Suprapubic skin (tissue), 4 donors: ENCODE data around the gene QPCT. TPM values are rescaled to one million over a fixed set of nuclear protein-coding genes. Genes with fewer than 3 reads are reported as not detected.
A peak's percentile ranks its signal among the peaks of the same experiment; 100 is the strongest.

Experiments
- DNase-seq, 2 donors: peaks; one replicate each; pipeline ENCODE4 v3.0.0-alpha.2; 2019; ENCODE audit warnings: low spot score in 2 of 2
- H3K27ac ChIP-seq: fragments of 200-600 bp; sonication (generic); one replicate; pipeline ENCODE4 v1.5.1; 2019
- H3K27me3 ChIP-seq: fragments of 200-600 bp; sonication (generic); one replicate; pipeline ENCODE4 v1.5.1; 2019
- H3K36me3 ChIP-seq: fragments of 200-600 bp; sonication (generic); one replicate; pipeline ENCODE4 v1.5.1; 2019
- H3K4me1 ChIP-seq: fragments of 200-600 bp; sonication (generic); one replicate; pipeline ENCODE4 v1.5.1; 2019
- H3K4me3 ChIP-seq: fragments of 200-600 bp; sonication (generic); one replicate; pipeline ENCODE4 v1.5.1; 2019; ENCODE audit warnings: mild to moderate bottlenecking
- H3K9me3 ChIP-seq: fragments of 200-600 bp; sonication (generic); one replicate; pipeline ENCODE4 v1.5.1; 2019
- CTCF ChIP-seq, 2 donors: fragments of 200-600 bp in 1 of 2; fragments of 450-650 bp in 1 of 2; sonication (generic) in 1 of 2; IDR thresholded peaks; one replicate each; pipeline ENCODE4 v1.5.1; 2016 to 2019; ENCODE audit warnings: antibody characterized with exemption in 2 of 2, mild to moderate bottlenecking in 1 of 2, moderate library complexity in 1 of 2
- EP300 ChIP-seq: sonication (generic); formaldehyde crosslinking; IDR thresholded peaks from one replicate; pipeline ENCODE4 v1.6.1; 2017; ENCODE audit warnings: antibody characterized with exemption
- POLR2A ChIP-seq, 2 donors: fragments of 450-650 bp; IDR thresholded peaks; one replicate each; pipeline ENCODE4 v1.6.1; 2017; ENCODE audit warnings: antibody characterized with exemption in 2 of 2, mild to moderate bottlenecking in 2 of 2, moderate library complexity in 2 of 2
- POLR2AphosphoS5 ChIP-seq, 3 donors: sonication (generic); formaldehyde crosslinking; IDR thresholded peaks; one replicate each; pipeline ENCODE4 v1.6.1; 2017; ENCODE audit warnings: antibody characterized with exemption in 3 of 3
- WGBS: methylation state at CpG from one replicate; pipeline ENCODE4 v1.1.5; 2018; 5-methylcytosine and 5-hydroxymethylcytosine counted together
- total RNA-seq, 4 donors: library from RNA; depleted of rRNA; stranded (reverse); fragments of >200 nt; gene quantifications; one replicate each; pipeline ENCODE4 v1.1.0, GENCODE V29; 2016

The QPCT gene
- total RNA-seq, 4 donors from 2014 or later = 20.7 to 75.5 (median 47.6) TPM

- no peak for DNase-seq
- Histone ChIP-seq H3K9me3 (no peaks in the 10 kb centered on the region), H3K4me1 (peaks cover 37% of the 10 kb centered on the region), H3K36me3 (no peaks in the 10 kb centered on the region), H3K27ac (no peak overlapping the region), H3K4me3 (no peak overlapping the region), H3K27me3 (no peaks in the 10 kb centered on the region)
- TF ChIP-seq EP300 = no peak
- TF ChIP-seq POLR2A (IDR thresholded peaks at IDR 0.05) = no peak
- TF ChIP-seq CTCF (IDR thresholded peaks at IDR 0.05) = no peak
- TF ChIP-seq POLR2AphosphoS5 (IDR thresholded peaks at IDR 0.05) = no peak
- WGBS = 86% methylated on average over 5 of the region's 5 CpGs
Observed at GRCh38 chr2:37387148-37387835, 42.9 kb downstream of the QPCT start.

GRCh38 chr2:37388074-37388473 lies 43.6 kb downstream of the QPCT start:
- no peak for DNase-seq
- H3K27ac ChIP-seq = no peak overlapping the region
- TF ChIP-seq EP300 (no peak), POLR2AphosphoS5 (IDR thresholded peaks at IDR 0.05) (no peak), CTCF (IDR thresholded peaks at IDR 0.05) (no peak), POLR2A (IDR thresholded peaks at IDR 0.05) (no peak)
- no peaks in the 10 kb centered on the region for H3K9me3 ChIP-seq
- peaks cover 33% of the 10 kb centered on the region for H3K4me1 ChIP-seq
- WGBS = 77% methylated on average over 2 of the region's 2 CpGs
- no peaks in the 10 kb centered on the region for H3K27me3 ChIP-seq
- H3K36me3 ChIP-seq = no peaks in the 10 kb centered on the region
- no peak overlapping the region for H3K4me3 ChIP-seq

- Histone ChIP-seq H3K4me3 (no peak overlapping the region), H3K36me3 (no peaks in the 10 kb centered on the region), H3K27me3 (no peaks in the 10 kb centered on the region), H3K9me3 (no peaks in the 10 kb centered on the region), H3K4me1 (peaks cover 25% of the 10 kb centered on the region), H3K27ac (no peak overlapping the region)
- TF ChIP-seq CTCF (IDR thresholded peaks at IDR 0.05) = no peak
- TF ChIP-seq EP300 = no peak
- no peak for TF ChIP-seq POLR2A (IDR thresholded peaks at IDR 0.05)
- no peak for TF ChIP-seq POLR2AphosphoS5 (IDR thresholded peaks at IDR 0.05)
- DNase-seq = no peak
Observed at GRCh38 chr2:37389395-37389794, 45.0 kb downstream of the QPCT start.

GRCh38 chr2:37389989-37390765 lies 45.7 kb downstream of the QPCT start:
- peak overlapping the region; percentile 12 for H3K27ac ChIP-seq
- H3K36me3 ChIP-seq = no peaks in the 10 kb centered on the region
- no peak for DNase-seq
- no peak overlapping the region for H3K4me3 ChIP-seq
- no peak for TF ChIP-seq EP300
- no peak for TF ChIP-seq CTCF (IDR thresholded peaks at IDR 0.05)
- TF ChIP-seq POLR2AphosphoS5 (IDR thresholded peaks at IDR 0.05) = no peak
- TF ChIP-seq POLR2A (IDR thresholded peaks at IDR 0.05) = no peak
- H3K9me3 ChIP-seq = no peaks in the 10 kb centered on the region
- 25% methylated on average over 5 of the region's 5 CpGs for WGBS
- H3K4me1 ChIP-seq = peaks cover 19% of the 10 kb centered on the region
- no peaks in the 10 kb centered on the region for H3K27me3 ChIP-seq

- H3K27ac ChIP-seq = peak overlapping the region; percentile 12
- no peak for DNase-seq
- no peaks in the 10 kb centered on the region for H3K27me3 ChIP-seq
- H3K4me1 ChIP-seq = peaks cover 20% of the 10 kb centered on the region
- WGBS = 62% methylated on average over 2 of the region's 2 CpGs
- no peak for TF ChIP-seq POLR2A (IDR thresholded peaks at IDR 0.05)
- no peak for TF ChIP-seq CTCF (IDR thresholded peaks at IDR 0.05)
- TF ChIP-seq POLR2AphosphoS5 (IDR thresholded peaks at IDR 0.05) = no peak
- TF ChIP-seq EP300 = no peak
- H3K36me3 ChIP-seq = no peaks in the 10 kb centered on the region
- no peak overlapping the region for H3K4me3 ChIP-seq
- H3K9me3 ChIP-seq = no peaks in the 10 kb centered on the region
Observed at GRCh38 chr2:37390777-37391176, 46.3 kb downstream of the QPCT start.
